Measurements from ENCODE around the gene NR1H2. TPM values are rescaled to one million over a fixed set of nuclear protein-coding genes. Genes with fewer than 3 reads are reported as not detected.
"Not testable (repeated sequence)": the region's sequence is repeated elsewhere in the genome, so short reads cannot be mapped to it uniquely, and the experiment has no call there.

The NR1H2 gene
- total RNA-seq, 1 donor from 2014 or later: 64.5 TPM

DNA sequence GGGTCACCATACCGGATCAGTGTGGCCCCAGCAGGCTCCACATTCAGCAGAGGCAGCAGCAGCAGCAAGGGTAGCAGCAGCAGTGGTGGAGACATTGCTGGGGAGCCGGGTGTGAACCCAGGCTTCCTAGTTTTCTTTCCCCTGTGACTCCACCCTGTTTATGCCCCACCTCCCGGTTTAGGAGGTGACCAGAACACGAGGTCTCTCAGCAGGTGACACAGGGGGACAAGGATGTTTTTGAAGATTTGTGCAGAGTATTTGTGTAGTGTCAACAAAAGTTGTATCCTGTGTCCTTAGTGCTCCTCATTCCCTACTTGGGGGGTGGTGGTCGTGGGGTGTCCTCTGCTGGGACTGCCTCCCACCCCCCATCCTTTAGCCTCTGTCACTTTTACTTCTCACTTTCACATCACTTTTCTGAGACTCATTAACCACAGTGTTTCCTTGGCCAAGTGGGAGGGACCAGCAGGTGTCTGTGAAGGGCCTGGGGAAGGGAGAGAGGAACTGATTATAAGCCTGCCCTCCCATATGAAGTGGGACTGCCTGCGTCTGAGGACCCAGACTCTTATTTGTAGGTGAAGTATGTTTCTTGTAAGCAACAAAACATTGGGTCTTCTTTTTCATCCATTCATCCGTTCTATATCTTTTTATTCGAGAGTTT, 31.5 kb upstream of the NR1H2 start:
- no peak for DNase-seq (ENCODE audit: low spot score)

DNA sequence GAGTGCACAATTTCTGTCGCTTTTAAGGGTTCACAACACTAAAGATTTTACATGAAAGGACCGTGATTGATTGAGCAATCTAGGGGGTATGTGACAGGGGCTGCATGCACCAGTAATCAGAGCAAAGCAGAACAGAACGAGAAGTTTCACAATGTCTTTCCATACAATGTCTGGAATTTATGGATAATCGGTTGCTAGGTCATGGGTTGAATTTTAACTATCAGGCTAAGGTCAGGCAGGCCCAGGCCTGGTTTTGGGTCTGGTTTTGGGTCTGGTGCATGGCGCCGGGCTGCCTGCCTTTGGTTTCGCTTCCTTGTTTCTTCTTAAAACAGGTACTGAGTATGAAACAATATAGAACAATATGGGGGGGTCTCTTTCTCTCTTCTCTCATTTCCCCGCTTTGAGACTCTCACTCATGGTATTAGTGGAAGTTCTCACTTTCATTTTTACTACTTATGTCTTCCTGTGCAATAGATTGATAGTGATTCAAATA, 29.1 kb upstream of the NR1H2 start:
- not testable (repeated sequence) for DNase-seq (ENCODE audit: low spot score)

DNA sequence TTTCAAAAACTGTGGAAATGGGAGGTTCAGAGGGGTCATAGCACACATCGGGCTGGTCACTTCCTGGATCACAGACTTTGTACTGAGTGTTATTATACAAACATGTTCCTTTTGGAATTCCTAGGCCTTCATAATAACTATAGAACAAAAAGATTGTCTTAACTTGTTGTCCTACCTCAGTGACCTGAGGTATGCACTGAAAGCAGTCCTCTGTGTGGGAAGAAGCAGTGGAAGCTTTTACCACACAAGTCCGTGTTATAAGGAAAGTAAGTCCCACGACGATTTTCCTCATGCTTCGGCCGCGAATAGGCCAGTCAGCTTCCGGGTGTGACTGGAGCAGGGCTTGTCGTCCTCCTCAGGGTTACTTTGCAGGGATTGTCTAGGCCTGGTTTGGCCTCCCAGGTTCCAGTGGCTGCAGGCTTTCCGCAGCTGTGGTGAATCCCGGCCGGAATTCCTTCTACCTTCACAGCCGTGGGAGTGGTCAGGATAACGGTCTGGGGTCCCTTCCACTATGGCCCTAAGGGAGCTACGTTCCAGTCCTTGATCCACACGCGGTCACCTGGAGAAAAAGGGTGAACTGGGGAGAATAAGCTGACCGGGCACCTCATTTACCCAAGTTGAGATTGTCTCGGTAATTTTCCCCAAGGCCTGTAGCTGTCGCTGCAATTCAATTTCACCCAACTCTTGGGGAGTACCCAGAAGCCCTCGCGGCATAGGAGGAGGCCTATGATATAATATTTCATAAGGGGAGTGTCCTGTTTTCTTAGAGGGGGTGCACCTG, 26.8 kb upstream of the NR1H2 start:
- DNase-seq (ENCODE audit: low spot score): no peak

DNA sequence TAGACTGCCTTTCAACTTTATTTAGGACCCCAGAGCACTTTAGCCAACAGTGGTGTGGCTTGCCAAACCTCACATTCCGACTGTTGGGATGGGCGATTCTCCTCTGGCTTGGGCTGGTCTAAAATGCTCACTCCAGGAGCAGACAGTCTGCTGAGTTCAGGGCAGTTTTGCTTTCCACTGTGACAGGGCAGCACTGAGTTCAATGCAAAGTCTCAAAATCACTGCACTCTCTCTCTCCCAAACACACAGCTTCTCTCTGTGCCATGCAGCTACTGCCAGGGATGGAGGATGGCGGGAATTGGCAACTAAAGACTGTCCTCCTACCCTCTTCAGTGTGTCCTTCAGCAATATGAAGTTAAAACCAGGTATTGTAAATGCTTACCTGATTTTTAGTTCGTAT, 24.0 kb upstream of the NR1H2 start:
- no peak for DNase-seq (ENCODE audit: low spot score)

DNA sequence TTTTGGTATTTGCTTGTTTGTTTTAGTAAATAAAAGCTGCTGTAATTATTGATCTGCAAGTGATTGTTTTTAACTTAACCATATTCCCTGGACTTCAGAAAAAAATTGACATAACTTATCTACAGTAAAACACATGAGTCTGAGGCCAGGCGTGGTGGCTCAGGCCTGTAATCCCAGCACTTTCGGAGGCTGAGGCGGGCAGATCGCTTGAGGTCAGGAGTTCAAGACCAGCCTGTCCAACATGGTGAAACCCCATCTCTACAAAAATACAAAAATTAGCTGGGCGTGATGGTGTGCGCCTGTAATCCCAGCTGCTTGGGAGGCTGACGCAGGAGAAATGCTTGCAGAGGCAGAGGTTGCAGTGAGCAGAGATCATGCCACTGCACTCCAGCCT, 22.8 kb upstream of the NR1H2 start:
- not testable (repeated sequence) for DNase-seq (ENCODE audit: low spot score)

DNA sequence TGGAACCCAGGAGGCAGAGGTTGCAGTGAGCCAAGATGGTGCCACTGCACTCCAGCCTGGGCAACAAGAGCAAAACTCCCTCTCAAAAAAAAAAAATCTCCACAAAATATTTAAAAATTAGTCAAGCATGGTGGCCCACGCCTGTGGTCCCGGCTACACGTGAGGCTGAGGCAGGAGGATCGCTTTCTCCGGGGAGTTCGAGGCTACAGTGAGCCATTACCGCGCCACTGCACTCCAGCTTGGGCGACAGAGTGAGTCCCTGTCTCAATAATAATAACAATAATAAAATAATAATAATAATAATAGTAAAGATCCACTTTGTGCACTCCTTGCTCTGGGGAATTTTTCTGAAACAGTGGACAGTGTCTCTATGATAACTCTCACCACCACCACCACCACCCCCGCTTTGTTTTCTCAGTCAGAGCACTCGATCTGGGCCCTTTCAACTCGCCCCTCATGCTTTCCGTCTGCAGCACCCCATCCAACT, 19.5 kb upstream of the NR1H2 start:
- no peak for DNase-seq (ENCODE audit: low spot score)

DNA sequence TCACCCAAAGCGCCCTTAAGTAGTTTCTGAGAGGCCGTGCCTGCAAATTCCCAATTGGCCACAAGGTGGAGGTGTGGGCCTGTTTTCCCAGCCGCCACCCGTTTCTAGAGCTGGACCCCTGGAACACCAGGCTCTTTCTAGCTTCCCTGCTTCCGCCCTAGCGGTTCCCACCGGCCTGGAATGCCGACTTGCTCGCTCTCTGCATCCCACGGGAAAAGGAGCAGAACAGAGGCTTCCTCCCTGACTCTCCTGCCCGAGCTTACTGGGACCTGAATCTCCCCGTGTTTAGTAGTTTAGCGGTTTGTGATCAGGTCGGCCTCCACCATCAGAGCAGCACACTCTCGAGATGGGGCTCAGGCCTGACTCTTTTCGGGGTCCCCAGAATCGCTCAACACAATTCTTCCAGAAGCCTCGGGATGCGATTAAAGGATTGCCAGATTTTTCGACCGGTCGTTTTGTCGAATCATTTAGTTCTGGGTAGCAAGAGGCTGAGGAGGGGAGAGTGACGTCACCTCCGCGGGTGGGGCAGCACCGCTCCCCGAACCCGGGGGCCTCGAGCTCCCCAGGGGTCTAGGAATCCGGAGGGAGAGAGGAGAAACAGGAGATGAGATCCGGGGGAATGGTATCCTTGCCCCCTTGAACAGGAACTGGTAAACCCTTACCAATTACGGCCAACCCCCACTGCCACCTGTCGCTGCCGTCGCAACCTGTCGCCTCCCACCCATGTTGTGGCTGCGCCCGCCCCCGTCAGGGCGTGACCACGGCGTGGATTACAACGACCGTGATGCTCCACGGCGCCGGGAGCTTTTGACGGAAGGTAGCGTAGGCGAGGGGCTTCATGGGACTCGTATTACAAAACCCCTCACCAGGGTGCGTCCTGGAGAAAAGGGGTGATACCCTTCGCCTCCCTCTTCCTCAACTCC, 18.8 kb upstream of the NR1H2 start:
- DNase-seq (ENCODE audit: low spot score): peak; percentile 81

DNA sequence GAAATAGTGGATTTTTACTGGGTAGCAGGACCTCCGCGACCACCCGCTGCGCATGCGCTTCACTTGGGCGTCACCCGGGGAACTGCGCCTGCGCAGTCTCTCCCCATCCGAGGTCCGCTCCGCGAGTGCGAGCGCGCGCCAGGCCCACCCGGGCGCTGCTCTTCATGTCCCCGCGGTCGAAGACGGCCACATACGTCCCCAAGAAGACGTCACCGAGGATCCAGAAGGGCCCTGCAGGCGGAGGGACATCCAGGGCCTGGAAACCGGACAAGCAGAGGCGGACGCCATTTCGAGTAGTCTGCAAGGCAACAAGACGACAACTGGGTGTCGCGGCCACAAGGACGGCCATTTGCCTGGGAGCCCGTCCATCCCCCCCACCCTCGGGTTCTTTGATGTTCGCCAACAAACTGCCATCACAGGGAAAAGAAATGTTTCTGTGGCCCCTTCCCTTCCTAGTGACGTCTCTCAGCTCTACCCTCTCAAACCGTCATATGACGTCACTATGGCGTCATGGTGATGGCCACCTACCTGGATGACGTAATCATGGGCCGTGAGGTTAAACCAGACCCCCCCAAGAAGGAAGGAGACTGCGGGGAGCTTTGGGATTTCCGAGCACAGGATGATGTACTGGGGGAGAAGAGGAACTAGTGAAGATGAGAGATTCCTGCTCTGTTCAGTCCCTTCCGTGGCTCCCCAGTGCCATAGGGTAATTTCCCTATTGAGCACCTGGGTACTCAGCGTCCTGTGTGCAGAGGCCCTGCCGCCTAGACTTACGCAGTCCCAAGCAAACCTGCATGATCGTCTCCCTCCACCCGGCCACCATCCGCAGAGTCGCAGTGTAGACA, 17.6 kb upstream of the NR1H2 start:
- DNase-seq (ENCODE audit: low spot score): no peak

DNA sequence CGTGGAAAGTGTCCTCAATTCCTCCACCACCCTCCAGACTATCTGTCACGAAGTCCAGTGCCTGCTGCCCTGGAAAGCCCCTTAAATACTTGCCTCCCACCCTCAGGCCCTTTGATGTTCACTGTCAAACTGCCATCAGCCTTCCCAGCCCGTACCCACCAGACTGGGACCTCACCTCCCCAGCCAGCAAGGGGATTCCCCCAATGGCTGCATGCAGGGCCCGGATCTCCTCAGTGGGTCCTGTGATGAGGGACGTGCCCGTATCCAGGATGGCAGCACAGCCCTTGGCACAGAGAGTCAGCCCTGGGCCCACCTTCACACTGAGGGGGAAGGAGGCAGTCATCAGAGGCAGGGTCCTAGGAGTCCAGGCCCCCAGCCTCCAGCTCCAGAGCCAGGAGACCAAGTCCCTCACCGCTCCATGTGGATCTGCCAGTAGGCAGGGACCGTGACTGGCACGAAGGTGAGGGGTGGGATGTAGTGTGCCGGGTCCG, 16.9 kb upstream of the NR1H2 start:
- no peak for DNase-seq (ENCODE audit: low spot score)

DNA sequence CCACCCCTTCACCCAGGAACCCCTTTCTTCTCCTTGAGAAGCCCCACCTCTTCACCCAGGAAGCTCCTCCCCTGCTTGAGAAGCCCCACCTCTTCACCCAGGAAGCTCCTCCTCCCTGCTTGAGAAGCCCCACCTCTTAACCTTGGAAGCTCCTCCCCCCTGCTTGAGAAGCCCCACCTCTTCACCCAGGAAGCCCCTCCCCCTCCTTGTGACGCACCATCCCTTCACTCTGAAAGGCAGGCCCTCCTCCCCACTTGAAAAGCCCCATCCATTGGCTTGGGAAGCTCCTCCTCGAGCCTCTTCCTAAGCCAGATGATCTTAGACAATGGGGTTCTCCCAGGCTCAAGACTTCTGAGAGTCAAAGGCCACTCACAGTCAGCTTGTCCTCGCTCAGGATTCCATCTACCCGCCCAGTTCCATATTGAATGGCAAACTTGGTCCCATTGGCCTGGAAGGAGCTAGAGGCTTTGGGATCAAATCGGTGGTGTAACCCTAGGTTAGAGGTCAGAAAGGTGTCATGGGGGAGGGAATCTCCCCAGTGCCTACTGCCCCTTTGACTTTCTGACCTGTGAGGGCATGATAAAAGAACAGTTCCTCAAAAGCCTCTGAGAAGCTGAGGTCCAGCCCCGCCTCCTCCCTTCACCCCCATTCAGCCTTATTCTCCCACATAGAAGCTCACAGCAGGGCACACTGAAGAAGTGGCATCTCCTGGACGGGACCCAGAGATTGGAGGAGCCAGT, 14.8 kb upstream of the NR1H2 start:
- no peak for DNase-seq (ENCODE audit: low spot score)

DNA sequence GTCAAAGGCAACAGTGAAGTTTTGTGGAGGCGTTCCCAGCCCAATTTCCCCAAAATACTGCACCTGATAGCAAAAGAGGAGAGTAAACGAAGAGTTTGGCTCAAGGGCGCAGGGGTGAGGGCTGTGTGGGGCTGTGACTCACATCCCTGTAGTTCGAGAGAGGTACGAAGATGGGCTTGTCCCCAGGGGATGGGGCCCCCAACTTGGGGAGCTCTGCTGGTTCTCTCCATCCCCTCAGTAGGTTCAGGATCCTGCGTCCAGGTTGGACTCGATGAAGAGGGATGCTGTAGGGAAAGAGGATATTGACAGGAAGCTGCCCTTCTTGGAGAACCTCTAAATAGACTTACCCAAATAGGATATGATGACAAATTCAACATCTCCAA, 14.2 kb upstream of the NR1H2 start:
- no peak for DNase-seq (ENCODE audit: low spot score)

DNA sequence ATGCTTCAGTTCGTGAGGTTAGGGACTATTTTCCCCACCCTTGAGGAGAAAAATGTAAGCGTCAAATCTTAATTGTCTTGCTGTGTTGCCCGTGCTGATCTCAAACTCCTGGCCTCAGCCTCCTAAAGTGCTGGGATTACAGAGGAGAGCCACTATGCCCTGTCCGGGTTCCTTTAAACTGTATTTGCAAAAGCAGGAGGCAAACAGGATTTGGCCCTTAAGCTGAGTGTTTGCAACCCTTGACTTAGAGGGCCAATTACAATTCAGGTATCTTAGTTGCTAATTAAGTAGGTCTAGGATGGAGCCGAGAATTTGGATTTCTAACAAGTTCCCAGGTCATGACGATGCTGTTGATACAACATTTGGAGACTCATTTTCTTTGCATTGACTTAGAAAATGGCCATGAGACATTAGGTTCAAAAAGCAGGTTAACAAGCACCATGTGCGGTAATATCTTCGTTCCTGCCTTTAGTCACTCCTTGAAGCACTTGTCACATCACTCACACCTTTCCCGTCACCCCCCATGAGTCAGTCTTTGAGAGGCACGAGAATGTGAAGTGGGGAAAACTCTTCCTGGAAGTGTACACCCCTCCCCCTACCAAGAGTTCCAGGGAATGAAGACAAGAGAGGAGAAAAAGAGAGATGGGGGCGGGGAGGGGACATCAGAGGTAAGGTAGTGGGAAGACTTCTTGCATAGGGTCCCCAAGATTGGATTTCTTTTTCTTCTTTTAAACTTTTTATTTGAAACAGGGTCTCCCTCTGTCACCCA, 13.4 kb upstream of the NR1H2 start:
- no peak for DNase-seq (ENCODE audit: low spot score)

DNA sequence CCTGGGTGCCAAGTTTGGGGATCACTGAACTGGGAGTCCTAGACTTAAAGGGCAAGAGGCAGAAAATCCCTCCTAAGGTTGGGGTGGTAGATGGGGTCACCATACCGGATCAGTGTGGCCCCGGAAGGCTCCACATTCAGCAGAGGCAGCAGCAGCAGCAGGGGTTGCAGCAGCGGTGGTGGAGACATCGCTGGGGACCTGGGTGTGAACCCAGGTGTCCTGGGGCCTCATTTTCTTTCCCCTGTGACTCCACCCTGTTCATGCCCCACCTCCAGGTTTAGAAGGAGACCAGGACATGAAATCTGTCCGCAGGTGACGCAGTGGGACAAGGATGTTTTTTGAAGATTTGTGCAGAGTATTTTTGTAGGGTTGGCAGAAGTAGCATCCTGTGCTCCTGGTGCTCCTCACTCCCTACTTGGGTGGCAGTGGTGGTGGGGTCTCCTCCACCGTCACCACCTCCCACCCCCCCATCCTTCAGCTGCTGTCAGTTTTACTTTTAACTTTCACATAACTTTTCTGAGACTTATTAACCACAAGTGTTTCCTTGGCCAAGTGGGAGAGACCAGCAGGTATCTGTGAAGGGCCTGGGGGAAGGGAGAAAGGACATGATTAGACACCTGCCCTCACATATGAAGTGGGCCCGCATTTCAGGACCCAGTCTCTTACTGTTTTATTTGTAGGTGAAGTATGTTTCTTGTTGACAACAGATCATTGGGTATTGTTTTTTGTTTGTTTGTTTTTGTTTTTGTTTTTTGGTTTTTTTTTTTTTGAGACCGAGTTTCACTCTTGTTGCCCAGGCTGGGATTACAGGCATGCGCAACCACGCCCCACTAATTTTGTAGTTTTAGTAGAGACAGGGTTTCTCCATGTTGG, 10.6 kb upstream of the NR1H2 start, which contains the start of gene NAPSA:
NAPSA (minus strand) TSS at position 206 of the 873 bp plus-strand sequence; CDS start at position 188, 18 bp downstream.
- no peak for DNase-seq (ENCODE audit: low spot score)

DNA sequence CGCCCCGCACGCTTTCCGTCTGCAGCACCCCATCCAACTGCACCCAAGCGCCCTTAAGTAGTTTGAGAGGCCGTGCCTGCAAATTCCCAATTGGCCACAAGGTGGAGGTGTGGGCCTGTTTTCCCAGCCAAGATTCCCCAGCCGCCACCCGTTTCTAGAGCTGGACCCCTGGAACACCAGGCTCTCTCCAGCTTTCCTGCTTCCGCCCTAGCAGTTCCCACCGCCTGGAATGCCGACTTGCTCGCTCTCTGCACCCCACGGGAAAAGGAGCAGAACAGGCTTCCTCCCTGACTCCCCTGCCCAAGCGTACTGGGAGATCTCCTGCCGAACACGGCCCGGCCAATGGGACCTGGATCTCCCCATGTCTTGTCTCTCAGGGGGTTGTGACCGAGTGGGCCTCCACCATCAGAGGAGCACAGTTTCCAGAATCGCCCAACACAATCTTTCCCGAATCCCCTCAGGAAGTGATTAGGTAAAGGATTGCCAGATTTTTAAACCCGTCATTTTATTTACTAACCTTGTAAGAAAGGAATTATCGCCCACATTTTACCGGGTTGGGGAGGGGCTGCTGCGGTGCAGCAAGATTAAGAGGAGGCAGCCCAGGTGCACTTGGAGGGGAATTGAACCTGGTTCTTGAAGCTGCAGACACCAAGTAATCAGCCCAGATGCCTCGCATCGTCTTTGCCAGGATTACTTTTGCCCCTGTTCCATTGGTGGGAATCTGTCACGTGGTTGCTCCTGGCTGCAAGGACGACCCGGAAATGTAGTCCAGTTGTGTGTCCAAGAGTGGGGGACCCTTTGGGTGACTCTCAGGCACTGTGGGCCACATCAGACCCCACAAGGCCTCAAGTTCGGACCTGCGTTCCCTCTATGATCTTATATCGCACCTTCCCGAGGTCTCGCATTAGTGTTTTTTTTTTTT, 7.3 kb upstream of the NR1H2 start:
- peak; percentile 87 for DNase-seq (ENCODE audit: low spot score)

DNA sequence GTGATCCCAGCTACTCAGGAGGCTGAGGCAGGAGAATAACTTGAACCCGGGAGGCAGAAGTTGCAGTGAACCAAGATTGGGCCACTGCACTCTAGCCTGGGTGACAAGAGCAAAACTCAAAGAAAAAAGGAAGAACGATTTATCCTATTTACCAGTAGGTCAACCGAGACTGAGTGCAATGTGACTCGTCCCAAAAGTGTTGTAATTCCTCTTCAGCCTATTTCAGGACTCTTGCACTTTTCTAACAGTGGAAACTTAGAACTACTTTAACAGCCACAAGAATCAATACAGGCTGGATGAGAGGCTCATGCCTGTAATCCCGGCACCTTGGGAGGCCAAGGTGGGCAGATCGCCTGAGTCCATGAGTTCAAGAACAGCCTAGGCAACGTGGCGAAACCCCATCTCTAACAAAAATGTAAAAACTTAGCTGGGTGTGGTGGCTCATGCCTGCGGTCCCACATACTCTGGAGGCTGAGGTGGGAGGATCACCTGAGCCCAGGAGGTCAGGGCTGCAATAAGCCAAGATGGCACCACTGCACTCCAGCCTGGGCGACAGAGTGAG, 4.3 kb upstream of the NR1H2 start:
- DNase-seq (ENCODE audit: low spot score): no peak

DNA sequence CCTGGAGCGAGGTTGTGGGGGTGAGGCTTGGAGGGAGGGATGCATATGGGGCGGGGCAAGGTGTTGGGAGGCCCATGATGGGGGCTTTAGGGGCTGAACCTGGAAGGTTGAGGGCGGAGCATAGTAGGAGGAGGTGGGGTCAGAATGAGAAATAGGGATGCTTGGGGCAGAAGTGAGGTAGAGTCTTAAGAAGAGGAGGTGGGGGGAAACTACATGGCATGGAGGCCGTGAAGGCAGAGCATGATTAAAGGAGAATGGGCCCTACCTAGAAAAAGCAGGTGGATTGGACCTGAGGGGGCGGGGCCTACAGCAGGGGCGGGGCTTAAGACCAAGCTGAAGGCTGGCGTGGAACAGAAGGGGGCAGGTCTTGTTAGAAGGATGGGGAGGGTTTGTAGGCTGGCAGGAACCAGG, 799 bp downstream of the NR1H2 start:
- DNase-seq (ENCODE audit: low spot score): no peak

DNA sequence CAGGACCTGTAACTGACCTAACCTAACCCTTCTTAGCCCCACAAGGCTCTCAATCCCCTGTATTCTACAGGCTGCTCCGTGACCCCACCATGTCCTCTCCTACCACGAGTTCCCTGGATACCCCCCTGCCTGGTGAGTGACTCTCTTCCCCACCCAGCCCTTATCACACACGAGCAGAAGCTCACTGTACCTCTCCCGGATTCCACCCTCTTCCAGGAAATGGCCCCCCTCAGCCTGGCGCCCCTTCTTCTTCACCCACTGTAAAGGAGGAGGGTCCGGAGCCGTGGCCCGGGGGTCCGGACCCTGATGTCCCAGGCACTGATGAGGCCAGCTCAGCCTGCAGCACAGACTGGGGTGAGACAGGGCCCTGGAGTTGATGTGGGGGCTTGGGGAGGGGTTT, 1.3 kb downstream of the NR1H2 start:
- no peak for DNase-seq (ENCODE audit: low spot score)

Data from ureter (tissue), 1 donor.